Osteocyte (in vitro differentiated cells): ENCODE data around the gene DHRS4L2. TPM values are rescaled to one million over a fixed set of nuclear protein-coding genes. Genes with fewer than 3 reads are reported as not detected.
"Not testable (repeated sequence)": the region's sequence is repeated elsewhere in the genome, so short reads cannot be mapped to it uniquely, and the experiment has no call there.

Source experiments
- DNase-seq: peaks from one replicate; pipeline ENCODE4 v3.0.0; 2021; ENCODE audit warnings: mixed read lengths; ENCODE audit not compliant: unreplicated experiment; ENCODE audit errors: extremely low spot score
- H3K27ac Mint-ChIP-seq: one replicate; pipeline ENCODE4 v1.8.0; 2021; ENCODE audit warnings: mild to moderate bottlenecking, mixed read lengths; ENCODE audit not compliant: unreplicated experiment
- H3K27me3 Mint-ChIP-seq: one replicate; pipeline ENCODE4 v1.8.0; 2021; ENCODE audit warnings: mixed read lengths; ENCODE audit not compliant: unreplicated experiment
- H3K36me3 Mint-ChIP-seq: one replicate; pipeline ENCODE4 v1.8.0; 2021; ENCODE audit warnings: mixed read lengths; ENCODE audit not compliant: unreplicated experiment
- H3K4me1 Mint-ChIP-seq: one replicate; pipeline ENCODE4 v1.8.0; 2021; ENCODE audit warnings: mixed read lengths; ENCODE audit not compliant: unreplicated experiment
- H3K4me3 Mint-ChIP-seq: one replicate; pipeline ENCODE4 v1.8.0; 2021; ENCODE audit warnings: mild to moderate bottlenecking, moderate library complexity, mixed read lengths; ENCODE audit not compliant: unreplicated experiment
- H3K9me3 Mint-ChIP-seq: one replicate; pipeline ENCODE4 v1.8.0; 2021; ENCODE audit warnings: mixed read lengths; ENCODE audit not compliant: unreplicated experiment
- total RNA-seq: library from RNA; stranded (reverse); gene quantifications from 2 replicates; pipeline ENCODE4 v1.2.1, GENCODE V29; 2021
- TF ChIP-seq, protein P1 (sequence below): fragments of 200-600 bp; sonication (generic); IDR thresholded peaks from 2 replicates; pipeline ENCODE4 v1.5.0; 2021; ENCODE audit warnings: antibody characterized with exemption, mild to moderate bottlenecking, moderate library complexity

Gene DHRS4L2
- total RNA-seq, 1 donor from 2014 or later, result 17.1 TPM

- not testable (repeated sequence) for H3K27ac Mint-ChIP-seq, H3K36me3 Mint-ChIP-seq, H3K4me1 Mint-ChIP-seq, H3K27me3 Mint-ChIP-seq, DNase-seq, H3K9me3 Mint-ChIP-seq
- H3K4me3 Mint-ChIP-seq, result peak overlapping the region; percentile 57
These were observed 18.3 kb downstream of the DHRS4L2 start for GRCh38 chr14:24006817-24007652.

GRCh38 chr14:24011051-24011450, 22.3 kb downstream of the DHRS4L2 start:
- DNase-seq, result no peak
- no peaks in the 10 kb centered on the region for H3K36me3 Mint-ChIP-seq
- no peaks in the 10 kb centered on the region for H3K9me3 Mint-ChIP-seq
- H3K27ac Mint-ChIP-seq, result peak overlapping the region; percentile 3
- H3K4me3 Mint-ChIP-seq, result no peak overlapping the region
- H3K4me1 Mint-ChIP-seq, result peaks cover 1% of the 10 kb centered on the region
- H3K27me3 Mint-ChIP-seq, result no peaks in the 10 kb centered on the region
- TF ChIP-seq, protein P1, sequence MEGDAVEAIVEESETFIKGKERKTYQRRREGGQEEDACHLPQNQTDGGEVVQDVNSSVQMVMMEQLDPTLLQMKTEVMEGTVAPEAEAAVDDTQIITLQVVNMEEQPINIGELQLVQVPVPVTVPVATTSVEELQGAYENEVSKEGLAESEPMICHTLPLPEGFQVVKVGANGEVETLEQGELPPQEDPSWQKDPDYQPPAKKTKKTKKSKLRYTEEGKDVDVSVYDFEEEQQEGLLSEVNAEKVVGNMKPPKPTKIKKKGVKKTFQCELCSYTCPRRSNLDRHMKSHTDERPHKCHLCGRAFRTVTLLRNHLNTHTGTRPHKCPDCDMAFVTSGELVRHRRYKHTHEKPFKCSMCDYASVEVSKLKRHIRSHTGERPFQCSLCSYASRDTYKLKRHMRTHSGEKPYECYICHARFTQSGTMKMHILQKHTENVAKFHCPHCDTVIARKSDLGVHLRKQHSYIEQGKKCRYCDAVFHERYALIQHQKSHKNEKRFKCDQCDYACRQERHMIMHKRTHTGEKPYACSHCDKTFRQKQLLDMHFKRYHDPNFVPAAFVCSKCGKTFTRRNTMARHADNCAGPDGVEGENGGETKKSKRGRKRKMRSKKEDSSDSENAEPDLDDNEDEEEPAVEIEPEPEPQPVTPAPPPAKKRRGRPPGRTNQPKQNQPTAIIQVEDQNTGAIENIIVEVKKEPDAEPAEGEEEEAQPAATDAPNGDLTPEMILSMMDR, result no peak

DNA sequence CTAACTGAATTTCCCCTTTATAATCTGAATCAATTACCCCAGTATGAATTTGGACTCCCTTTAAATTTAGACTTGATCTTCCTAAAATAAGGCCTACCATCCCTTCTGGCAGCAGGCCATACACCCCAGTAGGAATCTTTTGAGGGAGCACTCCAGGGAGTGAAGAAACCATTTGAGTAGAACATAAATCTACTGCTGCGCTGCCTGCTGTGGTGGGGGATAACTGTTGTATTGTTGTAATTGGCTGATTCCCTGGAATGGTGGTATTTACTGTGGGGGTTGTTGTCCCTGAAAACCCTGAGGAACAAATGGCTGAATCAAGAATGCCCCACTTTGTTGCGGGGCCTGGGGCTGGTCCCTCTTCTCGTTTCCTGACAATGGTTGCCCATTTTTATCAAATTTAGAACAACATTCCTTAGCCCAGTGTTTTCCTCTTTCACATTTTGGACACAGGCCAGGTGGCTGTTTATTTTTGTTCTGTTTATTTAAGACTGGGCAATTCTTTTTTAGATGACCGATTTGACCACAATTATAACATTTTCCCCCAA, 24.1 kb downstream of the DHRS4L2 start:
- H3K4me1 Mint-ChIP-seq, H3K36me3 Mint-ChIP-seq, H3K9me3 Mint-ChIP-seq, H3K4me3 Mint-ChIP-seq, DNase-seq, H3K27me3 Mint-ChIP-seq, H3K27ac Mint-ChIP-seq: not testable (repeated sequence)

- no peak for DNase-seq
- H3K9me3 Mint-ChIP-seq, result peaks cover 1% of the 10 kb centered on the region
- H3K4me1 Mint-ChIP-seq, result peaks cover 1% of the 10 kb centered on the region
- H3K4me3 Mint-ChIP-seq, result no peak overlapping the region
- H3K27ac Mint-ChIP-seq, result no peak overlapping the region
- H3K27me3 Mint-ChIP-seq, result no peaks in the 10 kb centered on the region
- TF ChIP-seq, protein P1, result peak; percentile 86
- H3K36me3 Mint-ChIP-seq, result no peaks in the 10 kb centered on the region
These were observed 25.2 kb downstream of the DHRS4L2 start for GRCh38 chr14:24013654-24014514.

DNA sequence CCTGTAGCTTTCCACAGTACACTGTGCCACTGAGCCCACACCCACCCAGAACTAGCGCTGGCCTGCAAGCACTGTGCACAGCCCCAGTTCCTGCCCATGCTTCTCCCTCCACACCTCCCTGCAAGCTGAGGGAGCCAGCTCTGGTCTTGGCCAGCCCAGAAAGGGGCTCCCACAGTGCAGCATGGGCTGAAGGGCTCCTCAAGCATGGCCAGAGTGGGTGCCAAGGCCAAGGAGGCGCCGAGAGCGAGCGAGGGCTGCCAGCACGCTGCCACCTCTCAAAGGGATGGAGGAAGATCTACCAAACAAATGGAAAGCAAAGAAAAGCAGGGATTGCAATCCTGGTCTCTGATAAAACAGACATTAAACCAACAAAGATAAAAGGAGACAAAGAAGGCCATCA, 27.0 kb downstream of the DHRS4L2 start:
- not testable (repeated sequence) for H3K27ac Mint-ChIP-seq, H3K4me3 Mint-ChIP-seq, H3K27me3 Mint-ChIP-seq, DNase-seq, H3K36me3 Mint-ChIP-seq, H3K4me1 Mint-ChIP-seq, H3K9me3 Mint-ChIP-seq

GRCh38 chr14:24018978-24019377, 30.2 kb downstream of the DHRS4L2 start:
- H3K36me3 Mint-ChIP-seq, H3K4me3 Mint-ChIP-seq, DNase-seq, H3K4me1 Mint-ChIP-seq, H3K27me3 Mint-ChIP-seq, H3K27ac Mint-ChIP-seq, H3K9me3 Mint-ChIP-seq: not testable (repeated sequence)
